OCI-LY1 (cell line): Measurements from ENCODE around the gene SOX9.

Experiments
- H2AFZ ChIP-seq: fragments of 200-600 bp; sonication (generic), shearing (Covaris generic); 2 replicates; pipeline ENCODE4 v1.6.0; 2014; ENCODE audit warnings: antibody characterized with exemption, mild to moderate bottlenecking, low read length
- H3F3A ChIP-seq: fragments of 200-600 bp; sonication (generic), shearing (Covaris generic); 2 replicates; pipeline ENCODE4 v1.6.0; 2014; ENCODE audit warnings: mild to moderate bottlenecking, antibody characterized with exemption, low read length, moderate library complexity; ENCODE audit not compliant: insufficient read depth
- H3K27ac ChIP-seq: fragments of 200-600 bp; sonication (generic); 2 replicates; pipeline ENCODE4 v1.5.1; 2014; ENCODE audit warnings: low read length, mixed run types, mild to moderate bottlenecking, low read depth; ENCODE audit not compliant: poor library complexity, severe bottlenecking
- H3K27me3 ChIP-seq: fragments of 200-600 bp; sonication (generic); 2 replicates; pipeline ENCODE4 v1.6.0; 2014; ENCODE audit warnings: antibody characterized with exemption, mild to moderate bottlenecking, low read length, moderate library complexity; ENCODE audit not compliant: insufficient read depth
- H3K36me3 ChIP-seq: fragments of 200-600 bp; sonication (generic); 2 replicates; pipeline ENCODE4 v1.6.1; 2014; ENCODE audit warnings: mild to moderate bottlenecking, antibody characterized with exemption, low read length, moderate library complexity, mixed read lengths; ENCODE audit not compliant: insufficient read depth
- H3K4me1 ChIP-seq: fragments of 200-600 bp; sonication (generic); 2 replicates; pipeline ENCODE4 v1.5.1; 2014; ENCODE audit warnings: mild to moderate bottlenecking, low read length, moderate library complexity; ENCODE audit not compliant: insufficient read depth, severe bottlenecking
- H3K4me2 ChIP-seq: fragments of 200-600 bp; sonication (generic), shearing (Covaris generic); 2 replicates; pipeline ENCODE4 v1.6.1; 2014; ENCODE audit warnings: low read length
- H3K4me3 ChIP-seq: fragments of 200-600 bp; sonication (generic); 2 replicates; pipeline ENCODE4 v1.5.1; 2014; ENCODE audit warnings: low read length, low read depth, mild to moderate bottlenecking, mixed read lengths; ENCODE audit not compliant: poor library complexity, severe bottlenecking
- H3K79me2 ChIP-seq: fragments of 200-600 bp; shearing (Covaris generic); 2 replicates; pipeline ENCODE4 v1.6.1; 2016; ENCODE audit warnings: mixed run types, low read length, mixed read lengths; ENCODE audit not compliant: insufficient read depth
- H3K9ac ChIP-seq: fragments of 200-600 bp; sonication (generic), shearing (Covaris generic); 2 replicates; pipeline ENCODE4 v1.6.1; 2014; ENCODE audit warnings: mild to moderate bottlenecking, low read length, mixed read lengths
- H3K9me2 ChIP-seq: fragments of 200-600 bp; sonication (generic), shearing (Covaris generic); 2 replicates; pipeline ENCODE4 v1.6.1; 2014; ENCODE audit warnings: low read depth, mild to moderate bottlenecking, low read length, mixed read lengths
- H3K9me3 ChIP-seq: fragments of 200-600 bp; shearing (Covaris generic); 2 replicates; pipeline ENCODE4 v1.6.1; 2014; ENCODE audit warnings: low read length, mixed read lengths
- H4K20me1 ChIP-seq: fragments of 200-600 bp; sonication (generic), shearing (Covaris generic); 2 replicates; pipeline ENCODE4 v1.6.0; 2016; ENCODE audit warnings: mild to moderate bottlenecking, low read length; ENCODE audit not compliant: insufficient read depth
- EZH2 ChIP-seq: fragments of 200-600 bp; sonication (generic), shearing (Covaris generic); IDR thresholded peaks from 2 replicates; pipeline ENCODE4 v1.8.0; 2017; ENCODE audit warnings: borderline replicate concordance, mixed run types, mild to moderate bottlenecking, antibody characterized with exemption, low read length, moderate library complexity, mixed read lengths
- TF ChIP-seq, protein P1 (sequence below): fragments of 200-600 bp; sonication (generic), shearing (Covaris generic); IDR thresholded peaks from 2 replicates; pipeline ENCODE4 v1.5.1; 2017; ENCODE audit warnings: mild to moderate bottlenecking, antibody characterized with exemption, low read length, moderate library complexity, mixed read lengths

Gene SOX9

GRCh38 chr17:72101526-72101925, 19.3 kb upstream of the SOX9 start:
- H3K9ac ChIP-seq = no peak overlapping the region
- no peaks in the 10 kb centered on the region for H3F3A ChIP-seq
- H3K4me1 ChIP-seq = no peaks in the 10 kb centered on the region
- TF ChIP-seq, protein P1, sequence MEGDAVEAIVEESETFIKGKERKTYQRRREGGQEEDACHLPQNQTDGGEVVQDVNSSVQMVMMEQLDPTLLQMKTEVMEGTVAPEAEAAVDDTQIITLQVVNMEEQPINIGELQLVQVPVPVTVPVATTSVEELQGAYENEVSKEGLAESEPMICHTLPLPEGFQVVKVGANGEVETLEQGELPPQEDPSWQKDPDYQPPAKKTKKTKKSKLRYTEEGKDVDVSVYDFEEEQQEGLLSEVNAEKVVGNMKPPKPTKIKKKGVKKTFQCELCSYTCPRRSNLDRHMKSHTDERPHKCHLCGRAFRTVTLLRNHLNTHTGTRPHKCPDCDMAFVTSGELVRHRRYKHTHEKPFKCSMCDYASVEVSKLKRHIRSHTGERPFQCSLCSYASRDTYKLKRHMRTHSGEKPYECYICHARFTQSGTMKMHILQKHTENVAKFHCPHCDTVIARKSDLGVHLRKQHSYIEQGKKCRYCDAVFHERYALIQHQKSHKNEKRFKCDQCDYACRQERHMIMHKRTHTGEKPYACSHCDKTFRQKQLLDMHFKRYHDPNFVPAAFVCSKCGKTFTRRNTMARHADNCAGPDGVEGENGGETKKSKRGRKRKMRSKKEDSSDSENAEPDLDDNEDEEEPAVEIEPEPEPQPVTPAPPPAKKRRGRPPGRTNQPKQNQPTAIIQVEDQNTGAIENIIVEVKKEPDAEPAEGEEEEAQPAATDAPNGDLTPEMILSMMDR = no peak
- TF ChIP-seq EZH2 = no peak
- no peak overlapping the region for H3K4me2 ChIP-seq
- no peaks in the 10 kb centered on the region for H4K20me1 ChIP-seq
- H3K27me3 ChIP-seq = no peaks in the 10 kb centered on the region
- no peaks in the 10 kb centered on the region for H3K36me3 ChIP-seq
- no peak overlapping the region for H2AFZ ChIP-seq
- H3K4me3 ChIP-seq = no peak overlapping the region
- no peaks in the 10 kb centered on the region for H3K9me3 ChIP-seq
- no peak overlapping the region for H3K27ac ChIP-seq
- H3K79me2 ChIP-seq = no peaks in the 10 kb centered on the region
- H3K9me2 ChIP-seq = no peaks in the 10 kb centered on the region

GRCh38 chr17:72102366-72102765, 18.5 kb upstream of the SOX9 start:
- H3K27ac ChIP-seq = no peak overlapping the region
- no peaks in the 10 kb centered on the region for H3K9me3 ChIP-seq
- H3K36me3 ChIP-seq = no peaks in the 10 kb centered on the region
- no peak overlapping the region for H3K4me3 ChIP-seq
- H3K27me3 ChIP-seq = no peaks in the 10 kb centered on the region
- no peaks in the 10 kb centered on the region for H3K9me2 ChIP-seq
- no peak overlapping the region for H3K4me2 ChIP-seq
- H3K4me1 ChIP-seq = no peaks in the 10 kb centered on the region
- no peaks in the 10 kb centered on the region for H3K79me2 ChIP-seq
- H3K9ac ChIP-seq = no peak overlapping the region
- TF ChIP-seq, protein P1 = no peak
- TF ChIP-seq EZH2 = no peak
- no peaks in the 10 kb centered on the region for H4K20me1 ChIP-seq
- H2AFZ ChIP-seq = no peak overlapping the region
- H3F3A ChIP-seq = no peaks in the 10 kb centered on the region

DNA sequence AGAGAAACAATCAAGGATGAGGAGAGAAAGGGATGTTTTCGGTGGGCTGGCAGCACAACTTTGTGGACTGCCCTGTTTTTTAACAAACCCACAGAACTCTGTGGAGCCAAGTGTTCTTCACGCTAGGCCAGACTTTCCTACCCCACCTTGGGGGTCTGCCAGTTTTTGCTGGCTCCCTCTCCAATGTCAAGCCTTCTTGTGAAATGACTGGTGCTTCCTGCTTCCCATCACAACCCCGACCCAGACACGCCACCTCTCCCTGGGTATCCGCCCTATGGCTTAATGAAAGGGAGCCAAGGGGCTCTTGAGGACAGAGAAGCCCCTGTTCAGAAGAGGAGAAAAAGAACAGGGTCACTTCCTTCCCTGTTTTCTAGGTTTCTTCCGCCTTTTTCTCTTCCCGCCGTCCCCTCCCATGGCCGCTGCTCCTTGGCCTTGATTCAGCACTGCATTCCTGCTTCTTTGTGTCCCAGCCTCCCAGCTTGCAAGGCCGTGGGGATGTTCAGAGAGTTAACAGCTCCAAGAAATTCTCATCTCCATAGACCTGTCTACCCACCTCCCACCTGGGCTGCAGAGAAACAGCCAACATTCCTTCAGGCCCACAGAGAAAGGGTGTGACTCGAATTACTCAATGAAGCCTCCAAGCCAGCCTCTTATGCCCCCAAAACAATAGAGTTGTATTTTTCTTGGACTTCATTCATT, 16.5 kb upstream of the SOX9 start:
- no peak overlapping the region for H2AFZ ChIP-seq

More for the DNA sequence above, 16.5 kb upstream of the SOX9 start:
- H3K9me2 ChIP-seq = no peaks in the 10 kb centered on the region
- H3K9me3 ChIP-seq = no peaks in the 10 kb centered on the region
- H3K27ac ChIP-seq = no peak overlapping the region
- H3K36me3 ChIP-seq = no peaks in the 10 kb centered on the region
- no peak overlapping the region for H3K4me2 ChIP-seq
- H3K27me3 ChIP-seq = no peaks in the 10 kb centered on the region
- H3K9ac ChIP-seq = no peak overlapping the region
- no peaks in the 10 kb centered on the region for H3K4me1 ChIP-seq
- H3K79me2 ChIP-seq = no peaks in the 10 kb centered on the region
- no peak overlapping the region for H3K4me3 ChIP-seq
- H3F3A ChIP-seq = no peaks in the 10 kb centered on the region
- H4K20me1 ChIP-seq = no peaks in the 10 kb centered on the region
- TF ChIP-seq EZH2 = no peak
- TF ChIP-seq, protein P1 = no peak
